ENCODE results near the gene SEPTIN8.

The SEPTIN8 gene

DNA sequence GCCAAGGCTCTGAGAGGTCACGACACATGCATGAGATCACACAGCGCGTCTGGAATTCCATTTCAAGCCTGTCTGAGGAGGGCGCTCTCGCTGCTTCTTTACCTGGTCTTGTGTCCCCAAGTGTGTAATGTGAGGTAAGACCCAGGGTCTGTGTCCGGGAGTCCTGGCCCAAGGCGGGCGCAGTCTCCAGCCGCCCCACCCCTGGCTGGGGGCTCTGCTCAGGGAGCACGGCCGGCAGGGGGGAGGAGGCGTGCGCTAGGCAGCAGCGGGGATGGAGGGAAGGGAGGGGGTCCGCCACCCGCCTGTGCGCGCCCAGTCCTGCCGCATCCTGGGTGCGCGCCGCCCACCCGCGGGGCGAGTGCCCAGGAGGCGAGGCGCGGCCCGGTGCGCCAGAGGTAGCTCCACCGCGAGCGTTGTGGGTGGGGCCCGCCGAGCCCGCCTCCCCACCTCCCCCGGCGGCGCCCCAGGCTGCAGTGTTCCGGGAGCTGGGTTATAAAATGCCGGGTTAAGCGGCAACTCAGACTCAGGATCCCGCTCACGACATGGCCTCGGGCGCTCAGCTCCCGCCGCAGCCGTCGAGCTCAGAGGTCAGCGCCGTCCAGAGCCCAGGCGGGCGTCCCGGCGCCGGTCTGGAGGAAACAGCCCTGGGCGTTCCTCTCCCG, 30.0 kb downstream of the SEPTIN8 start, which contains the start of gene CCNI2:
TSS of gene CCNI2 (plus strand) at position 473 of the 662 bp plus-strand sequence. CDS start at position 543, 70 bp downstream.
- DNase-seq, result no peak

- no peak for DNase-seq
Observed at GRCh38 chr5:132746592-132746953, 30.5 kb downstream of the SEPTIN8 start.

DNA sequence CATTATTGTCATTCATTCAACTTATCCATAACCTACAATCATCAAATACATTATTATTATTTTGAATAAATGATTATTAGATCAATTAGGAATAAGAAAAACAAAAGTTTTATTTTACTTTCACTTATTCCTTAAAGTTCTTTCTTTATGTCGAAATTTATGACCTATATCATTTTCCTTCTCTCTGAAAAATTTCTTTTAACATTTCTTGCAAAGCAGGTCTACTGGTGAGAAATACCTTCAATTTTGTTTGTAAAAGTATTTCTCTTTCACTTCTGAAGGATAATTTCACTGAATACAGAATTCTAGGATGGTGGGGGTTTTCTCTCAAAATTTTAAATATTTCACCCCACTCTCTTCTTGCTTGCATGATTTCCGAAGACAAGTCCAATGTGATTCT, 32.4 kb downstream of the SEPTIN8 start:
- no peak for DNase-seq

DNA sequence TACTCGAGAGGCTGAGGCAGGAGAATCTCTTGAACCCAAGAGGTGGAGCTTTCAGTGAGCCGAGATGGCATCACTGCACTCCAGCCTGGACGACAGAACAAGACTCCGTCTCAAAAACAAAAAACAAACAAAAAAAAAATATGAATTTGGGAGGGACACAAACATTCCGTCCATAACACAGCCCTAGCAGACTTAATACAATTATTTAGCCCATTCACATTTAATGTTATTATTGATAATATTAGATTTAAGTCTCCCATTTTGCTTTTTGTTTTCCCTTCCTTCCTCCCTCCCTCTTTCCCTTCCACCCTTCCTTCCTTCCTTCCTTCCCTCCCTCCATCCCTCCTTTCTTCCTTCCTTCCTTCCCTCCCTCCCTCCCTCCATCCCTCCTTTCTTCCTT, 34.4 kb downstream of the SEPTIN8 start:
- no peak for DNase-seq

GRCh38 chr5:132742158-132742557, 34.9 kb downstream of the SEPTIN8 start:
- DNase-seq, result no peak

DNA sequence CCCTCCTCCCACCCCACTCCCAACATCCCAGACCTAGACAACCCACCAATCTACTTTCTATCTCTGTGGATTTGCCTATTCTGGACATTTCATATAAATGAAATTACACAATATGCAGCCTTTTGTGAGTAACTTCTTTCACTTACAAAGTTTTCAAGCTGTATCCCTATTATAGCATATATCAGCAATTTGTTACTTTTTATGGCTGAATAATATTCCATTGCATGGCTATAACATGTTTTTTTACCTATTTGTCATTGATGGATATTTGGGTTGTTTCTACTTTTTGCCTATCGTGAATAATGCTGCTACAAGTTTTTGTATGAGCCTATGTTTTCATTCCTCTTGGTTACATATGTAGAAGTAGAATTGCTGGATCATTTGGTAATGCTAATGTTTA, 37.8 kb downstream of the SEPTIN8 start:
- DNase-seq, result no peak

DNA sequence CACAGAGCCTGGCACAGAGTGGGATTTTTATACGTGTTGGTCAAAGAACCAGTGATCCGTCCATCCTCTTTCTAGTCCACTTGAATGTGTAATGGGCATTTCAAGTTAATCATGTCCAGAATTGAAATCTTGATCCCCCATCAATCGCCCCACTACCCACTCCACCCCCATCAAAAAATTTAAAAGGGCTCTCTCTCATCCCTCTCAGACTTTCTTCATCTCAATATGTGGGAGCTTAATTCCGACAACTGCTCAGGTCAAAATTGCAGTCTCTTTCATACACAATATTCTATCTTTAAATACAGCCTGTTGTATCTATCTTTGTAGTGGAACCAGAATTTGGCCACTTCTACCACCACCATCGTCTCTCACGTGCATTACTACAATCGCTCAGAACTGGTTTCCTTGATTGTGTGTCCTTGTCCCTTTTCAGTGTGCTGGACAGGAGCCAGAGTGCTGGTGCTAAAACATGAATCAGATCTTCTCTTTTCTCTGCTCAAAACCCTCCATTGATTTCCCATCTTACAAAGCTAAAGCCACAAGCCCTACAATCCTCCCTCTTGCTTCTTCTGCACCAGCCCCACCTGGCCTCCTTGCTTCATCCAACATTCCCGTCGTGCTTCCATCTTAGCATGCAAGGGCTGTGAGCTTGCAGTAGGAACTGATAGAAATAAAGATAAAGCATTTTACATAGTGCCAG, 38.9 kb downstream of the SEPTIN8 start:
- DNase-seq, result no peak

GRCh38 chr5:132736853-132737833, 39.9 kb downstream of the SEPTIN8 start, which contains the start of gene KIF3A:
KIF3A (minus strand) TSS chr5:132737546; CDS start chr5:132737419, 127 bp downstream.
- peak; percentile 89 to 90 for DNase-seq

DNA sequence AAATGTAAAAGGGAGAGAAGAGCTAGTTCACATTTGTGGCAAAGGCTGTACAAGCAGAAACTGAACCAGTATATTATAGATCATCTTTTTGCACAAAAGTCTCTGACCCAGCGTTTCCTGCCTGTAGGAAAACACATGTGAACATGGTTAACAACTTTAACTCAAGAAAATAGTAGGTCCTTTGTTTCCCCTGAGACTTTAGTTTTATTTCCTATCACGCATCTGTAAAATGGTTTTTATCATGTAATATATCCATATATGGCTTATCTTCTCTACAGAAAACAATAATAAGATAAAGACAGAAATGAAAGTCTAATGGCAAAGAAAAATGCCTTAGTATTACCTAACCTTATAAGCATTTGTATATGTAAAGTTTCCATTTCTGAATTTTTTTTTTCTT, 42.4 kb downstream of the SEPTIN8 start:
- no peak for DNase-seq

DNA sequence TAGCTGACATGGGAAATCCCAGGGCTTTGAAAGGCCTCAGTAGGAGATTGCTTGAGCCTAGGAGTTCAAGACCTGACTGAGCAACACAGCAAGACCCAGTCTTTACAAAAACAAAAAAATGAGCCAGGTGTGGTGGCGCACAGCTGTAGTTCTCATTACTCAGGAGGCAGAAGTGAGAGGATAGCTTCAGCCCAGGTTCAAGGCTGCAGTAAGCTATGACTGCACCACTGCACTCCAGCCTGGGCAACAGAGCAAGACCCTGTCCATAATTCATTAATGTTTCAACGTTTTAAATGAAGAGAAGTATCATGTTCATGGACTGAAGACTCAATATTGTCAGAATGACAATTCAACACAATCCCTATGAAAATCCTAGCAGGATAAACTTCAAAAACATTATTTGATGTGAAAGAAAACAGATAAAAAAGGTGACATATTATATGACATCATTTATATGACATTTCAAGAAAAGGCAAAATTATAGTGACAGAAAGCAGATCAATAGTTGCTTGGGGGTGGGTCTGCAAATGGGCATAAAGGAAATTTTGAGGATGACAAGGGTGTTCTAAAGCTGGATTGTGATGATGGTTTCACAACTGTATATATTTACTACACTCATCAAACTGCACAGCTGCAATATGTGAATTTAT, 43.4 kb downstream of the SEPTIN8 start:
- no peak for DNase-seq

- no peak for DNase-seq
Observed at GRCh38 chr5:132729896-132730295, 47.1 kb downstream of the SEPTIN8 start.

DNA sequence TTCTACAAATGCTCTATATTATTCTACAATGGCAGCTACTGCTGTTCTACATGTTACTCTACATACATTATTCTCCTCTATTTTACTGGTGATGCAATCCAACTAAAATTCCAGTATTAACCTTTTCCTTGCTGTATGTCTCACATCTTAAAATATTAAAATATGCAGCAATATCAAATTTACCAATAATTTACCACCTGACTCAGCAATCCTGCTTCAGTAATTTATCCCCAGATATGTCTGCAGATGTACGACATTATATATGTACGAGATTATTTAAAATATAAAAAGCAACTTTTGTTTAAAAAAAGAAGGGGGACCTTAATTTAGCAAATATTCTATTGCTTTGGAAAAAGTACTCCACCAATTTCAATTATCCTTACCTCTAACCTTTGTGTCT, 51.3 kb downstream of the SEPTIN8 start:
- no peak for DNase-seq

DNA sequence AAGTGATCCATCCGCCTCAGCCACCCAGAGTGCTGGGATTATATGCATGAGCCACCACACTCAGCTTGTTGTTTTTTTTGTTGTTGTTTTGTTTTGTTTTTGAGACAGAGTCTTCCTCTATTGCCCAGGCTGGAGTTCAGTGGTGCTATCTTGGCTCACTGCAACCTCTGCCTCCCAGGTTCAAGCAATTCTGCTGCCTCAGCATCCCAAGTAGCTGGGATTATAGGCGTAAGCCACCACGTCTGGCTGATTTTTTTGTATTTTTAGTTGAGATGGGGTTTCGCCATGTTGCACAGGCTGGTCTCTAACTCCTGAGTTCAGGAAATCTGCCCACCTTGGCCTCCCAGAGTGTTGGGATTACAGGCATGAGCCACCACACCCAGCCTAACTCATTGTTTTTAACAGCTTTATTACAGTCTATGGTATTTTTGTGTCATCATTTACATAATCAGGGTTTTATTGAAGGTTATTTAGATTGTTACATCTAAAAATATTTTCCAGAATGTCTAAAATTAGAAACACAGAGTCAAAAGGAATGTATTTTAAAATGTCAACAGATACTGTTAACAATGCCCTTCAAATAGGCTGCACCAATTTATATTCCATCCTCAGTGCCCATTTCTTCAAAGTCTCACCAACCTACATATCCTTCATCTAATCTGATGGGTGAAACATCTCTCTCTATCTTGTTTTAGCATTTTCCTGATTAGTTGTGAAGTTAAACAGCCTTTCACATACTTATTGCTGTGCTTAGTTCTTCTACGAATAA, 58.3 kb downstream of the SEPTIN8 start:
- no peak for DNase-seq

GRCh38 chr5:132714456-132715307, 62.4 kb downstream of the SEPTIN8 start:
- DNase-seq, result no peak

GRCh38 chr5:132708645-132709044, 68.4 kb downstream of the SEPTIN8 start:
- DNase-seq, result no peak

GRCh38 chr5:132704875-132705274, 72.2 kb downstream of the SEPTIN8 start:
- no peak for DNase-seq

Data from NCI-H1930 (cell line).